GM18867 (cell line): Measurements from ENCODE around the gene STRADA.

Experiments used
- ATAC-seq: cut with Tn5 transposase; IDR thresholded peaks from one replicate; pipeline ENCODE4 v1.9.1; 2021; ENCODE audit warnings: mild to moderate bottlenecking, moderate library complexity; ENCODE audit not compliant: unreplicated experiment

Gene STRADA

GRCh38 chr17:63686138-63686685, 55.4 kb downstream of the STRADA start:
- no peak for ATAC-seq

- ATAC-seq: no peak
Measured at GRCh38 chr17:63685578-63685977, 56.0 kb downstream of the STRADA start.

GRCh38 chr17:63685041-63685440, 56.6 kb downstream of the STRADA start:
- no peak for ATAC-seq

- no peak for ATAC-seq
Measured at GRCh38 chr17:63682981-63683380, 58.6 kb downstream of the STRADA start.

GRCh38 chr17:63682441-63682840, 59.2 kb downstream of the STRADA start:
- no peak for ATAC-seq

- no peak for ATAC-seq
Measured at GRCh38 chr17:63681530-63681929, 60.1 kb downstream of the STRADA start.

- no peak for ATAC-seq
Measured at GRCh38 chr17:63680700-63681099, 60.9 kb downstream of the STRADA start.

GRCh38 chr17:63679214-63679613, 62.4 kb downstream of the STRADA start:
- ATAC-seq: no peak

GRCh38 chr17:63676584-63676983, 65.0 kb downstream of the STRADA start:
- ATAC-seq: no peak

- ATAC-seq: no peak
Measured at GRCh38 chr17:63675607-63676546, 65.7 kb downstream of the STRADA start.

GRCh38 chr17:63675231-63675606, 66.4 kb downstream of the STRADA start:
- no peak for ATAC-seq

- ATAC-seq: no peak
Measured at GRCh38 chr17:63672856-63673255, 68.7 kb downstream of the STRADA start.

- no peak for ATAC-seq
Measured at GRCh38 chr17:63665527-63666214, 75.9 kb downstream of the STRADA start.

- ATAC-seq: no peak
Measured at GRCh38 chr17:63659850-63660249, 81.7 kb downstream of the STRADA start.

GRCh38 chr17:63658366-63658765, 83.2 kb downstream of the STRADA start:
- no peak for ATAC-seq

GRCh38 chr17:63657786-63658185, 83.8 kb downstream of the STRADA start:
- no peak for ATAC-seq

- no peak for ATAC-seq
Measured at GRCh38 chr17:63653050-63653449, 88.5 kb downstream of the STRADA start.
